ENCODE measurements around the gene CDC20. TPM values are rescaled to one million over a fixed set of nuclear protein-coding genes. Genes with fewer than 3 reads are reported as not detected.

The CDC20 gene
- total RNA-seq, 1 experiment from 2014 or later = 296 TPM

DNA sequence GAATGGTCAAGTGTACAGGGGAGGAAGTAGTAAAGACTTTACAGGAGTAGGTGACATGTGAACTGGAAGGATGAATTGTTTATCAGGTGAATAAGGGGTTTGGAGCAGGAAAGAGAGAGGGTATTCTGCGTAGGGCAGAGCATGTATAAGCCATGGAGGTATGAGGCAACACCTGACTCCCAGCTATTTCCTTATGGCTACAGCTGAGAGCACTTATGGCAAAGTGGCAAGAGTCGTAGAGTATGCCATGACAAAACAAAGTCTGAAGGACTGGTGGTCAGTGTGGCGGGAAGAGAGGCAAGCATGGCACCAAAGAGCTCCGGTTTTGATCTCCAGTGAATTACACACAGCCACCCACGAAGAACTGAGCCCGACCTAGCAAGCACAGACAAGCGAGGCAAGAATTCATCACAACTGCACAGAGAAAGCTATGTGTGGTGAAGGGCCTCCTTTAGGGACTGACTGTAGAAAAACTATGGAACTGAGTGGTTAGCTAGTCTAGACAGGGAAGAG lies 18.0 kb downstream of the CDC20 start:
- H3K27me3 ChIP-seq (replicated peaks; ENCODE audit: insufficient read depth, low read depth, low read length, poor library complexity) = no peaks in the 10 kb centered on the region
- TF ChIP-seq, protein P1, sequence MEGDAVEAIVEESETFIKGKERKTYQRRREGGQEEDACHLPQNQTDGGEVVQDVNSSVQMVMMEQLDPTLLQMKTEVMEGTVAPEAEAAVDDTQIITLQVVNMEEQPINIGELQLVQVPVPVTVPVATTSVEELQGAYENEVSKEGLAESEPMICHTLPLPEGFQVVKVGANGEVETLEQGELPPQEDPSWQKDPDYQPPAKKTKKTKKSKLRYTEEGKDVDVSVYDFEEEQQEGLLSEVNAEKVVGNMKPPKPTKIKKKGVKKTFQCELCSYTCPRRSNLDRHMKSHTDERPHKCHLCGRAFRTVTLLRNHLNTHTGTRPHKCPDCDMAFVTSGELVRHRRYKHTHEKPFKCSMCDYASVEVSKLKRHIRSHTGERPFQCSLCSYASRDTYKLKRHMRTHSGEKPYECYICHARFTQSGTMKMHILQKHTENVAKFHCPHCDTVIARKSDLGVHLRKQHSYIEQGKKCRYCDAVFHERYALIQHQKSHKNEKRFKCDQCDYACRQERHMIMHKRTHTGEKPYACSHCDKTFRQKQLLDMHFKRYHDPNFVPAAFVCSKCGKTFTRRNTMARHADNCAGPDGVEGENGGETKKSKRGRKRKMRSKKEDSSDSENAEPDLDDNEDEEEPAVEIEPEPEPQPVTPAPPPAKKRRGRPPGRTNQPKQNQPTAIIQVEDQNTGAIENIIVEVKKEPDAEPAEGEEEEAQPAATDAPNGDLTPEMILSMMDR (conservative IDR thresholded peaks at IDR 0.05; ENCODE audit: low read depth, low read length) = no peak
- TF ChIP-seq EZH2 (IDR thresholded peaks at IDR 0.05; ENCODE audit: borderline replicate concordance, low read depth, low read length, poor library complexity, severe bottlenecking) = no peak
- no peak for DNase-seq (ENCODE audit: low spot score)
- POLR2A ChIA-PET (ENCODE audit: low non-redundant PET) = no interaction called here
- no peak overlapping the region for H3K27ac ChIP-seq (ENCODE audit: low read depth, low read length, poor library complexity, severe bottlenecking)
- H3K9me3 ChIP-seq (ENCODE audit: low read depth, low read length, poor library complexity, severe bottlenecking) = no peaks in the 10 kb centered on the region
- BruUV-seq (replicated peaks) = no TSS peak
- no peak overlapping the region for H3K4me3 ChIP-seq (ENCODE audit: low read depth, low read length, poor library complexity, severe bottlenecking)
- no peaks in the 10 kb centered on the region for H3K36me3 ChIP-seq (ENCODE audit: insufficient read depth, low read length, poor library complexity, severe bottlenecking)
- intact Hi-C loops (cut with micrococcal nuclease; ENCODE audit: unreplicated experiment) = no loop called here
- CTCF ChIA-PET = no interaction called here
- no peaks in the 10 kb centered on the region for H3K4me1 ChIP-seq (ENCODE audit: insufficient read depth, low read length, poor library complexity, severe bottlenecking)

GRCh38 chr1:43377831-43378230 lies 19.1 kb downstream of the CDC20 start:
- POLR2A ChIA-PET (ENCODE audit: low non-redundant PET) = no interaction called here
- no TSS peak for BruUV-seq (replicated peaks)

GRCh38 chr1:43379476-43379875 lies 20.7 kb downstream of the CDC20 start:
- TF ChIP-seq EZH2 (IDR thresholded peaks at IDR 0.05; ENCODE audit: borderline replicate concordance, low read depth, low read length, poor library complexity, severe bottlenecking) = no peak
- TF ChIP-seq, protein P1 (conservative IDR thresholded peaks at IDR 0.05; ENCODE audit: low read depth, low read length) = no peak
- no TSS peak for BruUV-seq (replicated peaks)
- POLR2A ChIA-PET (ENCODE audit: low non-redundant PET) = no interaction called here

More at GRCh38 chr1:43377831-43378230, 19.1 kb downstream of the CDC20 start:
- TF ChIP-seq, protein P1 (conservative IDR thresholded peaks at IDR 0.05; ENCODE audit: low read depth, low read length) = no peak
- no peak for TF ChIP-seq EZH2 (IDR thresholded peaks at IDR 0.05; ENCODE audit: borderline replicate concordance, low read depth, low read length, poor library complexity, severe bottlenecking)
- Histone ChIP-seq H3K9me3 (ENCODE audit: low read depth, low read length, poor library complexity, severe bottlenecking) (no peaks in the 10 kb centered on the region), H3K27ac (ENCODE audit: low read depth, low read length, poor library complexity, severe bottlenecking) (no peak overlapping the region), H3K27me3 (replicated peaks; ENCODE audit: insufficient read depth, low read depth, low read length, poor library complexity) (no peaks in the 10 kb centered on the region), H3K36me3 (ENCODE audit: insufficient read depth, low read length, poor library complexity, severe bottlenecking) (peaks cover under 1% of the 10 kb centered on the region), H3K4me3 (ENCODE audit: low read depth, low read length, poor library complexity, severe bottlenecking) (no peak overlapping the region), H3K4me1 (ENCODE audit: insufficient read depth, low read length, poor library complexity, severe bottlenecking) (peaks cover 10% of the 10 kb centered on the region)
- intact Hi-C loops (cut with micrococcal nuclease; ENCODE audit: unreplicated experiment) = no loop called here
- DNase-seq (ENCODE audit: low spot score) = no peak
- CTCF ChIA-PET = no interaction called here

More at GRCh38 chr1:43379476-43379875, 20.7 kb downstream of the CDC20 start:
- intact Hi-C loops (cut with micrococcal nuclease; ENCODE audit: unreplicated experiment) = no loop called here
- no peaks in the 10 kb centered on the region for H3K9me3 ChIP-seq (ENCODE audit: low read depth, low read length, poor library complexity, severe bottlenecking)
- H3K27me3 ChIP-seq (replicated peaks; ENCODE audit: insufficient read depth, low read depth, low read length, poor library complexity) = no peaks in the 10 kb centered on the region
- no peak overlapping the region for H3K27ac ChIP-seq (ENCODE audit: low read depth, low read length, poor library complexity, severe bottlenecking)
- CTCF ChIA-PET = no interaction called here
- no peak for DNase-seq (ENCODE audit: low spot score)
- peaks cover 16% of the 10 kb centered on the region for H3K36me3 ChIP-seq (ENCODE audit: insufficient read depth, low read length, poor library complexity, severe bottlenecking)
- no peak overlapping the region for H3K4me3 ChIP-seq (ENCODE audit: low read depth, low read length, poor library complexity, severe bottlenecking)
- H3K4me1 ChIP-seq (ENCODE audit: insufficient read depth, low read length, poor library complexity, severe bottlenecking) = peaks cover 11% of the 10 kb centered on the region
